Measurements from ENCODE around the gene GLI2. TPM values are rescaled to one million over a fixed set of nuclear protein-coding genes. Genes with fewer than 3 reads are reported as not detected.

GLI2 gene
- total and polyA plus RNA-seq, 2 of the 13 experiments (the other 11 are each of a cell fraction or from before 2014, with no cell fraction given), result not detected

- TF ChIP-seq, protein P1, sequence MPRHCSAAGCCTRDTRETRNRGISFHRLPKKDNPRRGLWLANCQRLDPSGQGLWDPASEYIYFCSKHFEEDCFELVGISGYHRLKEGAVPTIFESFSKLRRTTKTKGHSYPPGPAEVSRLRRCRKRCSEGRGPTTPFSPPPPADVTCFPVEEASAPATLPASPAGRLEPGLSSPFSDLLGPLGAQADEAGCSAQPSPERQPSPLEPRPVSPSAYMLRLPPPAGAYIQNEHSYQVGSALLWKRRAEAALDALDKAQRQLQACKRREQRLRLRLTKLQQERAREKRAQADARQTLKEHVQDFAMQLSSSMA (CRISPR knock-in tag; IDR thresholded peaks at IDR 0.05), result no peak
These were observed 14.1 kb downstream of the GLI2 start (continued) for GRCh38 chr2:120749506-120750431.

DNA sequence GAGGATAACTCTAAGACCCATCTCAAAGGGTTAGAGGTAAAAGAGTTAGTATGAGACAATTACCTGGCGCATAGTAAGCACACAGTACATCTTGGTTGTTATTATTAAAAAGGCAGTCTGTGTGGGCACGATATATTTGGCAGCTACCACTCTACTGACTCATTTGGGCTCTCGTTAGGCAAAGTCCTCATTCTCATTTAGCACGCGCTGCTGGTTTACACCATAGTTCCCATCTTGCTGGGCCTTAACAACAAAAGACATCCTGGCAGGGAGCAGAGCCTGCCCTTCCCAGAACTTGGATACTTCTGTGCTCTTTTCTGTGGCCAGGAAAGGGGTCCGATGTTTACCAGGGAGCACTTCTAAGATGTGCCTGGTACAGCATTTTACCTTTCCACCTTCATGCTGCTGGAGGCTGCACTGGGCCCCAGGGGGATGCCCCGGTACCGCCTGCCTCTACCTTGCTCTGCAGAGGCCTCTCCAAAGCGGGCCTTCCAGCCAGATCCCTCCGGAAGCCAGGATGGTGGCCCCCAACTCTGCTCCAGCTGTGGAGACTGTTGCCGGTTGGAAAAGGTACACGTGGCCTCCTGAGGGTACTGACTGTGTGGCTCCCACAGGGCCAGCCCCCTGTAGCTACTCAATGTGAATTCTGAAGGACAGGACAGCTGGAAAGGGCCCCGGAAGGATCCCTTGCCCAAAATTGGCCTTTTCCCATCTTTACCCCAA lies 15.0 kb downstream of the GLI2 start:
- ChIA-PET POLR2A (no interaction called here), CTCF (ENCODE audit: low intra/inter-chr PET ratio, low total read pairs) (no interaction called here)
- H3K79me2 ChIP-seq (ENCODE audit: insufficient read depth, low read length), result no peaks in the 10 kb centered on the region
- TF ChIP-seq SP4 (CRISPR knock-in tag; IDR thresholded peaks at IDR 0.05) (no peak), KLF15 (CRISPR knock-in tag; IDR thresholded peaks at IDR 0.05; ENCODE audit: borderline replicate concordance) (no peak), EHMT2 (IDR thresholded peaks at IDR 0.05; ENCODE audit: borderline replicate concordance, low read depth, low read length) (no peak), U2AF1 (optimal IDR thresholded peaks at IDR 0.05; ENCODE audit: low read depth, low read length) (no peak)
- TF ChIP-seq, protein P2, sequence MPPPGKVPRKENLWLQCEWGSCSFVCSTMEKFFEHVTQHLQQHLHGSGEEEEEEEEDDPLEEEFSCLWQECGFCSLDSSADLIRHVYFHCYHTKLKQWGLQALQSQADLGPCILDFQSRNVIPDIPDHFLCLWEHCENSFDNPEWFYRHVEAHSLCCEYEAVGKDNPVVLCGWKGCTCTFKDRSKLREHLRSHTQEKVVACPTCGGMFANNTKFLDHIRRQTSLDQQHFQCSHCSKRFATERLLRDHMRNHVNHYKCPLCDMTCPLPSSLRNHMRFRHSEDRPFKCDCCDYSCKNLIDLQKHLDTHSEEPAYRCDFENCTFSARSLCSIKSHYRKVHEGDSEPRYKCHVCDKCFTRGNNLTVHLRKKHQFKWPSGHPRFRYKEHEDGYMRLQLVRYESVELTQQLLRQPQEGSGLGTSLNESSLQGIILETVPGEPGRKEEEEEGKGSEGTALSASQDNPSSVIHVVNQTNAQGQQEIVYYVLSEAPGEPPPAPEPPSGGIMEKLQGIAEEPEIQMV (CRISPR knock-in tag; IDR thresholded peaks at IDR 0.05; ENCODE audit: low read depth), result no peak
- H3K9me3 ChIP-seq (ENCODE audit: low read length), result no peaks in the 10 kb centered on the region
- FAIRE-seq (no peak), DNase-seq (ENCODE audit: low spot score) (no peak), ATAC-seq (no peak)
- no peaks in the 10 kb centered on the region for H4K20me1 ChIP-seq (ENCODE audit: insufficient read depth, low read length)
- no peak overlapping the region for H3K4me2 ChIP-seq (ENCODE audit: low read depth, low read length)
- no peak overlapping the region for H3K4me3 ChIP-seq (replicated peaks in 1 of 3; ENCODE audit: insufficient read depth in 1 of 3, low read depth in 2 of 3, low read length in 3 of 3)
- intact Hi-C loops (cut with micrococcal nuclease; ENCODE audit: unreplicated experiment), result no loop called here
- in situ Hi-C loops (cut with HindIII; ENCODE audit: extremely low pct_ligation_motif_present, low pct_unique_long_range_greater_than_20kb), result no loop called here
- no TSS peak for BruUV-seq (replicated peaks)
- no peaks in the 10 kb centered on the region for H3K4me1 ChIP-seq (ENCODE audit: insufficient read depth, low read length)
- H2AFZ ChIP-seq (ENCODE audit: low read length), result no peak overlapping the region
- no peak overlapping the region for H3K27ac ChIP-seq (ENCODE audit: extremely low read length, insufficient read depth, low read length)
- H3K36me3 ChIP-seq (replicated peaks in 1 of 2; ENCODE audit: control insufficient read depth in 1 of 2, insufficient read depth in 2 of 2, low read length in 2 of 2), result no peaks in the 10 kb centered on the region
- peaks cover 0 to 22% of the 10 kb centered on the region in 2 experiments; a peak in 4 of 5 replicates for H3K27me3 ChIP-seq (ENCODE audit: control insufficient read depth in 1 of 2, insufficient read depth in 2 of 2, low read length in 2 of 2)
- no peak overlapping the region for H3K9ac ChIP-seq (ENCODE audit: insufficient read depth, low read depth, low read length)
- WGBS (ENCODE audit: low lambda C conversion rate), result 13% methylated on average over 9 of the region's 13 CpGs
